GM18907 (cell line): ENCODE results near the gene COL9A3.
"Not testable (repeated sequence)": the region's sequence is repeated elsewhere in the genome, so short reads cannot be mapped to it uniquely, and the experiment has no call there.

Experiments
- ATAC-seq: cut with Tn5 transposase; IDR thresholded peaks from one replicate; pipeline ENCODE4 v1.9.1; 2021; ENCODE audit warnings: mild to moderate bottlenecking, moderate library complexity; ENCODE audit not compliant: unreplicated experiment

Gene COL9A3

DNA sequence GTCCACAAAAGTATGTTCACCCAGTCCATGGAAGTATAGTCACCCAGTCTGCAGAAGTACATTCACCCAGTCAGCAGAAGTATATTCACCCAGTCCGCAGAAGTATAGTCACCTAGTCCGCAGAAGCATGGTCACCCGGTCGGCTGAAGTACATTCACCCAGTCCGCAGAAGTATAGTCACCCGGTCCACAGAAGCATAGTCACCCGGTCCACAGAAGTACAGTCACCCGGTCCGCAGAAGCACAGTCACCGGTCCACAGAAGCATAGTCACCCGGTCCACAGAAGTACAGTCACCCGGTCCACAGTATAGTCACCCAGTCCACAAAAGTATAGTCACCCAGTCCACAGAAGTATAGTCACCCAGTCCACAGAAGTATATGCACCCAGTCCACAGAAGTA, 36.0 kb downstream of the COL9A3 start:
- ATAC-seq, result no peak

DNA sequence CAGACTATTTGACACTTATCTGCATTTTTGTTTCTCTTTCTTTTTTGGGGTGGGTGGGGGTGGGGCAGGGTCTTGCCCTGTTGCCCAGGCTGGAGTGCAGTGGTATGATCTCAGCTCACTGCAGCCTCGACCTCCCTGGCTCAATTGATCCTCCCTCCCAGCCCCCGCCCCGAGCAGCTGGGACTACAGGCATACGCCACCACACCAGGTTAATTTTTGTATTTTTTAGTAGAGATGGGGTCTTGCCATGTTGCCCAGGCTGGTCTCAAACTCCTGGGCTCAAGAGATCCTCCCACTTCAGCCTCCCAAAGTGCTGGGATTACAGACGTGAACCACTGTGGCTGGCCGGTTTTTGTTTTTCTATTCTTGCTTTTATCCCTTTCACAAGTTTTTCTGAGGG, 36.5 kb downstream of the COL9A3 start:
- ATAC-seq, result not testable (repeated sequence)

DNA sequence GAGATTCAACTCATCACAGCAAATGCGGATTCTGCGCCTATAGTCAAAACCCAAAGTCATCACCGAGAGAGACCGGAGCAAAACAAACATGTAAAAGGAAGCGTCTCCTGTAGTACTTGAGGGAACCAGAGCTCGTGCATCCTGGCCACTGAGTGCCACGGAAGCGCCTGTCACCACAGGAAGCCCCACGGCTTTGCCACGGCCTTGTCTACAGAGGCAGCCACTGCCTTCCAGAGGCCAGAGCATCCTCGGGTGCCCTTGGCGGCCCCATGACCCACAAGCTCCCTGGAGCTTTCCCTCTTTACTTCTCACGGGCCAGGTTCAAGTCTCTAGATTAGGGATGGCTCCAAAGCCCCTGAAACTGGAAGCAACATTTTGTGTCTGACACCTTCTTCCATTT, 37.3 kb downstream of the COL9A3 start:
- no peak for ATAC-seq

DNA sequence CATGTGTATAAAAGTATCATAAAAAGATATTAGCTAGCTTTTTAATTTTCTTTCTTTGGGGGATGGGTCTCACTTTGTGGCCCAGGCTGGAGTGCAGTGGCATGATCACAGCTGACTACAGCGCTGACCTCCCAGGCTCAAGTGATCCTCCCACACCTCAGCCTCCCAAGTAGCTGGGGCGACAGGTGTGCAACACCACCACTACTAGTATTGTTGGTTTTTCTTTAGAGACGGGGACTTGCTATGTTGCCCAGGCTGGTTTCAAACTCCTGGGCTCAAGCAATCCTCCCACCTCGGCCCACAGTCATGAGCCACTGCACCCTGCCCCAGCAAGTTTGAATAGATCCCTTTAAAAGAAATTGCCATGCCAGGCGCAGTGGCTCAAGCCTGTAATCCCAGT, 38.3 kb downstream of the COL9A3 start:
- no peak for ATAC-seq

DNA sequence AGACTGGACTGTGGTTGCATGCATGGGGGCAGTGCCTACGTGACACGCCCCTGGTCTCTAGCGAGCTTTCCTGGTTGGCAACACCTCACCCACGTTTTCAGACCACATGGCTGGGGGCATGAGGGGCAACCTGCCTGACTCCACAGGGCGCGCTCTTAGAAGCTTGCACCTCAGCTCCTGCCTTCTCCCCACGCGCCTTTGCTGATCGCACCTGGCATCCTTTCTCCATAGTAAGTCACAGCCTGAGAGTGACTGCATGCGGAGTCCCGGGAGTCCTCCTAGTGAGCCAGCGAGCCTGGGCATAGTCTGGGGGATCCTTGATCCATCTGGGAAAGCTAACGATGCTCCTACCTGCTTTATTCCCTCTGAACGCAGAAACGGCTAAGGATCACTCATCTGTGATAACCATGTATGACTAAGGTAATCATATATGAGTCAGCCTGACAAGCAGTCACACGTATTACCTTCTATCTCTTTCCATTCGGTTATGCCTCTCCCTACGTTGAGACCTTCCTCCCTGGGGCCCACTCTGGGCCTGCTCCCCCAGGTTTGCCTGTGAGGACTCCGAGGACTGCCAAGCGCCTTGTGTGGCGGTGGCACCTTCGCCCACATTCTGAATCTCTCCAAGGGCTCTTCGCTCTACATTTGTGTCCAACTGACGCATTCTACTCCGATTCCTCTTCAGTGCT, 40.2 kb downstream of the COL9A3 start:
- no peak for ATAC-seq

DNA sequence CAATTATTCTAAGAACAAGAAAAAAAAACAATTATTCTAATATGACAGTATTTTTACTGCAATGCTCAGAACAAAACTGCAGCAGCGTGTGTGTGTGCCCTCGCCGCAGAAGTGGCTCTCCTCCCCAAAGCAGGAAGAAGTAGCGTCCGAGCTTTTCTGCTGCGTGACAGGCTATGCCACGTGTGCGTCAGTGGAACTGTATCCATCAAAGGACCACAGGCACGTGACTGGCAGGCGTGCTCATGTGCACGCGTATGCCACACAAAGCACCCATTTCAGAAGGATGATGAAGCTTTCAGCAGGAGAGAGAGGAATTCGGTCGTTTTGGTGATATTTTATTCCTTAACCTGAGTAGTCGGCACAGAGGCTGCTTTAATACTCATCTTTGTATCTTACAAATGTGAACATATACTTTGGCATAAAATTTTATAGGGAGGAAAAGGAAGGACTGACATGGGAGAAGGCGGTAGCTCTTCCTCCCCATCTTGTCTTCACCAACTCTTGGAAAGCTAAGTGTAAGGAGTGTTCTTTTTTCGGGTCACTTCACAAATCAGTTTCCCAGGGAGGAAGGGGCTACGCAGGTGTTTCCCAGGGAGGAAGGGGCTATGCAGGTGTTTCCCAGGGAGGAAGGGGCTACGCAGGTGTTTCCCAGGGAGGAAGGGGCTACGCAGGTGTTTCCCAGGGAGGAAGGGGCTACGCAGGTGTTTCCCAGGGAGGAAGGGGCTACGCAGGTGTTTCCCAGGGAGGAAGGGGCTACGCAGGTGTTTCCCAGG, 41.4 kb downstream of the COL9A3 start:
- no peak for ATAC-seq

DNA sequence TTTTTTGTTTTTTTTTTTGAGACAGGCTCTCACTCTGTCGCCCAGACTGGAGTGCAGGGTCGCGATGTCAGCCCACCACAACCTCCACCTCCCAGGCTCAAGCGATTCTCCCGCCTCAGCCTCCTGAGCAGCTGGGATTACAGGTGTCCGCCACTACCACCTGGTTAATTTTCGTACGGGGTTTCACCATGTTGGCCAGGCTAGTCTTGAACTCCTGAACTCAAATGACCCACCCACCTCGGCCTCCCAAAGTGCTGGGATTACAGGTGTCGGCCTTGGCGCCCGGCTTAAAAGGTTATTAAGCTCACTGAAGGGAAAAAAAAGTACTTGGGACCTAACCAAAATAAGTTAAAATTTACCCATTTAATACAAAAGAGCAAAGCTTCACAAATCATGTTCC, 42.9 kb downstream of the COL9A3 start:
- ATAC-seq, result no peak

DNA sequence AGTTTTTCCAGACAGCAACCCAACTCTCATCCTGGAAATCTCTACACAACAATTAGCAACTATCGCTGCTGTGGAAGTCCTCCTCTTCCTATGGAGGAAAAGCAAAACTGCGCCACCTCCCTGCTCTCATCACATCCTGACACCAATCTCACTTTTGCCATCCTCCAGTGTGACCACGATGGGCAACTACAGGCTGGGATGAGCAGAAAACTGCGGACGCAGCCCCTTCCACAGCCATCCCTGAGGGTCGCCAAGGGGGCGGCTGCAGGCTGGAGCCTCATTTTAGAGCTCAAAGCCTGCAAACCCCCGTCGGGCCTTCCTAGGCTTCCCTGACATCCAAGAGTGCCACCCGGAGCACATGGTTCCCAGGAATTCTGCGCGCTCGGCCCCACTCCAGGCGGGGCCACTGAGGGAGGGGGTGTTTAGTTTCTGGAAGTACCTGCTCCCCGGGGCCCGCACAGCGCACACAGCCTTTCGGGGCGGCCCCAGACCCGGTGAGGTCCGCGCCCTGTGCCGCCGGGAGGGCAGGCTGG, 43.6 kb downstream of the COL9A3 start:
- no peak for ATAC-seq

DNA sequence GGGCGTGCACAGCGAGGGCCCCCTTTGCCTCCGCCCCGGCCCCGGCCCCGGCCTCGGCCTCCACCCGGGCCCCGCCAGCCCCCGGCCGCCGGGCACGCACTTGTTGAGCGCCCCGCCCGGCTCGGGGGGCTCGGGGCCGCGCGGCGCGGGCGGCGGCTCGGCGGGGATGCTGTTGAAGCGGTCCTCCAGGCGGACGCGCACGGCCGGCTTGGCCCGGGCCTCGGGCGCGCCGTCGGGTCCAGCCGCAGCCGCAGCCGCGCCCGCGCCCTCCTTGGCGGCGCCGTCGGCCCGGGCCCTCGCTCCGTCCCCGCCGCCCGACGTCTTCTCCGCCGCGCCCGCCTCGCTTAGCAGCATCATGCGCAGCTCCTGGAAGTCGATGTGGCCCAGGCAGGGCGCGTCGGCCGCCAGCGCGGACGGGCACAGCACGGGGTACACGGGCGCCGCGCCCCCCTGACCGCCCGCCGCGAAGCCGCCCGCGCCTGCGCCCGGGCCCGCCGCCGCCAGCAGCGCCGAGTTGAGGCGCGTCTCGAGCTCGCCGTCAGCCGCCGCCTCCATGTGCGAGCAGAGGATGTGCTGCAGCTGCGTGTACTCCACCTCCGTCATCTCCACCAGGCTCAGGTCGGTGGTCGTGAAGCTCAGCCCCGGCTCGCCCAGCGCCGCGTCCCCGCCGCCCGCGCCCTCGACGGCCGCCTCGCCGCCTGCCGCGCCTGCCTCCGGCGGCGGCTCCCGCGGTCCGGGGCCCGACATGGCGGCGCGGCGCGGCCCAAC, 44.3 kb downstream of the COL9A3 start:
- ATAC-seq, result peak; percentile 34

DNA sequence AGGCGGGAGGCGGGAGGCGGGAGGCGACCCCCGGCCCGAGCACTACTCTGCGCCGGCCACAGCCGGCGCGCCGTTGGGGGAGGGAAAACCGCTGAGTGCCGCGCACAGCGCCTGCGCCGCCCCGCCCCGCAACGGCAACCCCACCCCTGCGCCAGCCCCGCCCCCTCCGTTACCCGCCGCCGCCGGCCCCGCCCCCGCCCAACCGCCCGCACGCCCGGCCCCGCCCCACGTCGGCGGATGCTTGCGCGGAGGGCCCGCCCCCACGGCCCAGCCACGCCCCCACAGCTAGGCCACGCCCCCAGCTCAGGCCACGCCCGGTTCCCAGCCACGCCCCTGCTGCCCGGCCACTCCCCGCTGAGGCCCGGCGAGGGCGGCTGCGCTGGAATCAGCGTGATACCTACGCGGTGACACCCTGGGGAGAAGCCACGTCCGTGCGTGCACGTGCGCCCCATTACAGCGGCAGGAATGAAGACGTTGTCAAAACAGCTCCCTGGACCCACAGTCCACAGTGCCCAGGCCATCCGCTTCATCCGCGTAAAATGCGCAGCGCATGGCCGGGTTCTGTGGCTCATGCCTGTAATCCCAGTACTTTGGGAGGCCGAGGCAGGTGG, 45.0 kb downstream of the COL9A3 start, which contains the start of gene TCFL5:
TCFL5 (minus strand) TSS at position 97 of the 611 bp plus-strand sequence. CDS start 152 bp downstream, outside the sequence.
- peak; percentile 66 for ATAC-seq

DNA sequence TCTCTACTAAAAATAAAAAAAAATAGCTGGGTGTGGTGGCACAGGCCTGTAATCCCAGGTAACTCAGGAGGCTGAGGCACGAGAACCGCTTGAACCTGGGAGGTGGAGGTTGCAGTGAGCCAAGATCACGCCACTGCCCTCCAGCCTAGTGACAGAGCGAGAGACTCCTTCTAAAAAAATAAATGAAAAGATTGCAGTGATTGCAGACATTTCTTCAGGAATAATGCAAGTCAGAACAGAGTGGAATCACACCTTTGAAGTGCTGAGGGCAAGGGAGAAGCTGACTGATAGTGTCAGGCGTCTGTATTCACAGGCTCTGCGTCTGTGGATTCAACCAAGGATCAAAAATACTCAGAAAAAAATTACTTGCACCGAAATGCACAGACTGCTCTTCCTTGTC, 47.4 kb downstream of the COL9A3 start:
- ATAC-seq, result no peak

DNA sequence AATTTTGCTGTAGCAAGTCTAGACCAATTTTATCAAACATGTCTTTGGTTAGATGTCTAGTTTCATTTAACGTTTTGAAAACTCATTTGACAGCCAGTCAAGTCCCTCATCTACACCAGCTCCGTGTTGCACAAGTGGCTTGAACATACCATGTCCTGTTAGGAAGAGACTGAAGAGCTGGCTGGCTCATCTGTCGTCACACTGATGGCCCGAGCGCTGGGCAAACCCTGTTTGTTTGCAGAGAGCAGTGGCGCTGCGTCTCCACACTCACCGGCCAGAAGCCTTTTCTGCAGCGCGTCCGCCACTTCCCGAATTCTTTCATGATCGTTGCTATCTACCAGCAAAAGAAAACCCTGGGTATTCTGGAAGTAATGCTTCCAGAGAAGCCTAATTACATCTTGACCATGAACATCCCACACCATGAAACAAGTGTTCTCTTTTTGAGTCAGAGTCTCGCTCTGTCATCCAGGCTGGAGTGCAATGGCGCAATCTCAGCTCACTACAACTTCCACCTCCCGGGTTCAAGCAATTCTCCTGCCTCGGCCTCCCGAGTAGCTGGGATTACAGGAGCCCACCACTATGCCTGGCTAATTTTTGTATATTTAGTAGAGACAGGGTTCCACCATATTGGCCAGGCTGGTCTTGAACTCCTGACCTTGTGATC, 55.5 kb downstream of the COL9A3 start:
- ATAC-seq, result no peak

DNA sequence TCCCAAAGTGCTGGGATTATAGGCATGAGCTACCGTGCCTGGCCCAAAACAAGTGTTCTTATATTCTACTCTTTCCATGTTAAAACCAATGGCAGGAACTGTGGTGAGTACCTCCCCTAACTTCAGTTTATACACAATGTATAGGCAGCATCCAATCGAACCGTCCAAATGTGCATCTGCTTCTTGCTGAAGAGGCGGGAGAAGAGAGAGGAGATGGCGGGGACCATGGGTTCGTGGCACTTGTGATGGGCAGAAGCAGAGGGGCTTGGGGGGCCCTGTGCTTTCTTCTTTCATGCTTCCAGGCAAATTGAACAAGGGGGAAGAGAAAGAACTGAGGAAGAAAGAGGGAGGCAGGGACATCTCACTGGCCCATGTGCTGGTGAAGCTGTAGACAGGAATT, 56.0 kb downstream of the COL9A3 start:
- ATAC-seq, result no peak

DNA sequence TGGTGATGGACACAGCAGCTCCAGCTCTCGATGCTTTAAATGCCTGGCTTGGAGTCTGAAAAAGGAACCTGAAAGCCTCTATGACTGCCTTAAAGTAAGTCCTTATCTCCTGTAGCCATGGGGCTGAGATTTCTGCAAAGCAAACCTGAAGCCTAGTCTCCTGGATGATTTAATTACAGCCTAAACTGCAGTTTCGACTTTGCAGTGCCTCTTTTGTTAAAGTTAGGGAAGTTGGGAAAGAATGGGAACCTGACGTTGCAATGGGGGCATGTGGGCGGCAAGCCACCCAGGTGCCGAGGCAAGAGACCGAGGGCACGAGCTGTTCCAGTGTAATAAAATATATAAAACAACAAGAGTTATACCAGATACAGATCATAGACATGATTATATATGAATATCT, 56.4 kb downstream of the COL9A3 start:
- no peak for ATAC-seq

DNA sequence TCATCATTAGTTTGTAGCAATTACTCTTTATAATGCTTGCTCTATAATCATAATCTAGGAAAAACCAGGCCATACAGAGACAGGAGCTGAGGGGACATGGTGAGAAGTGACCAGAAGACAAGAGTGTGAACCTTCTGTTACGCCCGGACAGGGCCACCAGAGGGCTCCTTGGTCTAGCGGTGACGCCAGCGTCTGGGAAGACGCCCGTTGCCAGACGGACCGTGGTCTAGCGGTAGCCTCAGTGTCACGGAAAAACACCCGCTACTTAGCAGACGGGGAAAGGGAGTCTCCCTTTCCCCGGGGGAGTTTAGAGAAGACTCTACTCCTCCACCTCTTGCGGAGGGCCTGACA, 56.8 kb downstream of the COL9A3 start:
- ATAC-seq, result not testable (repeated sequence)

DNA sequence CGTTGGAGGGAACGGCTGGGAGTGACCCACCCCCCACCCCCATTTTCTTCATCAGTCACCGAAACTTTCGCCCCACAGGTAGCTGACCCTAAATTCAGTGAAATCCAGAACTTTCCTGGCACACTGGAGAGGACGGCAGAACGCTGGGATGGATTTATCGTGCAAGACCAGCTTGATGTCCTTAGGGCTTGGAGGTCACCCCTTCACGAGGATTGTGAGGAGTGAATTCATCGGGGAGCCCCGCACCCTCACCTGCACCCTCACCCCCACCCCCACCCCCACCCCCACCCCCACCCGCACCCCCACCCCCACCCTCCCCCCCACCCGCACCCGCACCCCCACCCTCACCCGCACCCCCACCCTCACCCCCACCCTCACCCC, 58.1 kb downstream of the COL9A3 start:
- no peak for ATAC-seq

DNA sequence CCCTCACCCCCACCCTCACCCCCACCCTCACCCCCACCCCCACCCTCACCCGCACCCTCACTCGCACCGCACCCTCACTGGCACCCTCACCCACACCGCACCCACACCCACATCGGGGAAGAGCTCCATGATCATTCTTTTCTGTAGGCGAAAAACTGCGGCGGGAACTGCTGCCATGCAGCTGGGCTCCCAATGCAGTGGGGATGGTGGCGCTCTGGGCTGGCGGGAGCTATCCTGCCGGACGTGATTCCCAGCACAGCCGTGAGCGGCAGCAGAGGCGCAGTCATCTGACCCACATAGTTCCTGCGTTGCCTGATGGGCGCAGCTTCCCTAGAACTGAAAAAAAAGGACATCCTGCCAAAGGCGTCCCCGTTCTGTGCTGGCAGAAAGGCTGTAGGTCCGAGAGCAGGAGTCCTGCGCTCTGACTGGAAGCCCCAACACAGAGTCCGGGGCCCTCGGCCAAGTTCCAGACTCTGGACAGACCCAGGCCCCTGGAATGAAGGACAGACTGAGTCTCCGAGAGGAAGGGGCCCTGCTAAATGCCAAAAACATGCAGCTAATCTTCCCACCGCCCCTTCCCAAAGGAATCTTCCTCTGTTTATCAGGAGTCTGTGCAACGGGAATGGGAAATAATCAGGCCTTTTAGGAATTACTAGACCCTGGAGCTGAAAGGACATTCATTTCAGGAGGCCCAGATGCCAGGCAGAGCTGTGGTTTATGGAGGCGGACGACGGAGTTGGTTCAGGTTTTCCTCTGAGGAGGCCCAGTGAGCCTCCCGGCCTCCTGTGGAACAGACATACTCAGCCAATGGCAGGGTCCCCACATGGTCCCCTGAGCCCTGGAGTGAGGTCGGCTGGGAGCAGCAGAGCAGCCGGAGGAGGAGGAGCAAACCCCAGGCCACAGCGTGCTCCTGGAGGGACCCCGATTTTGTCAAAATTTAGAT, 58.8 kb downstream of the COL9A3 start:
- no peak for ATAC-seq

DNA sequence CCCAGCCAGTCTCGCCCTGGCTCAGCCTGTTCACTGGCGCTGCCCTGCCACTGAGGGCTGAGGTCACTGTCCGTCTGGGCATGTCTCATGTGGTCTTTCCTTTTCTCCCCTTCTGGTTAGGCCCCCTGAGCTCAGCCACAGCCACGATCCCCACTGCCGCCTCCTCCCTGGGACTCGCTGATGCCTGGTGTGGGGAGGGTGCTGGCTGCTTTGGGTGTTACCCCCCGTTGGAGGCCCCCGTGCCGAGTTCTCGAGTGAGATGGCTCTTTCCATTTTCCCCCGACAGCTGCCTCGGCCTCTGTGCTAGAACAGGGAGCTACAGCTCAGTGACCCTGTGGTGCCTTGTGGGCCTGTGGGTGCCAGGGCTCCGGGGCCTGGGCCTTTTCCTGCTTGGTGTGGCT, 59.7 kb downstream of the COL9A3 start:
- ATAC-seq, result no peak
